HCT116 (cell line): ENCODE data around the gene ARMH1.
A peak's percentile ranks its signal among the peaks of the same experiment; 100 is the strongest.

Experiments used
- EGR1 ChIP-seq: IDR thresholded peaks from 2 replicates; pipeline ENCODE4 v1.6.1; 2012; ENCODE audit warnings: low read depth
- EZH2 ChIP-seq: fragments of 200-600 bp; sonication (generic); IDR thresholded peaks from 2 replicates; pipeline ENCODE4 v1.6.1; 2017; ENCODE audit warnings: antibody characterized with exemption, mixed run types
- FOSL1 ChIP-seq: IDR thresholded peaks from 2 replicates; pipeline ENCODE4 v1.6.1; 2012; ENCODE audit warnings: low read depth
- POLR2A ChIP-seq: IDR thresholded peaks from 2 replicates; pipeline ENCODE4 v1.7.0; 2011; ENCODE audit warnings: borderline replicate concordance; ENCODE audit not compliant: insufficient read depth, insufficient read length; ENCODE audit errors: extremely low read depth
- RAD21 ChIP-seq: IDR thresholded peaks from 2 replicates; pipeline ENCODE4 v1.6.1; 2012; ENCODE audit warnings: low read depth, mild to moderate bottlenecking
- SIN3A ChIP-seq: IDR thresholded peaks from 2 replicates; pipeline ENCODE4 v1.6.1; 2012; ENCODE audit warnings: low read depth
- YY1 ChIP-seq: IDR thresholded peaks from 2 replicates; pipeline ENCODE4 v1.6.1; 2011; ENCODE audit warnings: low read length, low read depth, moderate library complexity, mild to moderate bottlenecking; ENCODE audit not compliant: insufficient replicate concordance; ENCODE audit errors: extremely low read depth
- TF ChIP-seq, protein P1 (sequence below): IDR thresholded peaks from 2 replicates; pipeline ENCODE4 v1.6.1; 2012
- TF ChIP-seq, protein P2 (sequence below), 3 experiments: fragments of 200-600 bp in 1 of 3; sonication (generic) in 1 of 3; IDR thresholded peaks in 2 of 3; conservative IDR thresholded peaks in 1 of 3; 2 replicates each; pipeline ENCODE4 v1.5.1; 2012 to 2017; ENCODE audit warnings: low read depth in 2 of 3, low read length in 2 of 3, antibody characterized with exemption in 1 of 3, borderline replicate concordance in 1 of 3, control low read depth in 1 of 3, mild to moderate bottlenecking in 1 of 3, mixed read lengths in 1 of 3, mixed run types in 1 of 3, moderate library complexity in 1 of 3; ENCODE audit not compliant: insufficient read depth in 1 of 3
- TF ChIP-seq, protein P3 (sequence below): IDR thresholded peaks from 2 replicates; pipeline ENCODE4 v1.6.1; 2012; ENCODE audit warnings: low read depth

DNA sequence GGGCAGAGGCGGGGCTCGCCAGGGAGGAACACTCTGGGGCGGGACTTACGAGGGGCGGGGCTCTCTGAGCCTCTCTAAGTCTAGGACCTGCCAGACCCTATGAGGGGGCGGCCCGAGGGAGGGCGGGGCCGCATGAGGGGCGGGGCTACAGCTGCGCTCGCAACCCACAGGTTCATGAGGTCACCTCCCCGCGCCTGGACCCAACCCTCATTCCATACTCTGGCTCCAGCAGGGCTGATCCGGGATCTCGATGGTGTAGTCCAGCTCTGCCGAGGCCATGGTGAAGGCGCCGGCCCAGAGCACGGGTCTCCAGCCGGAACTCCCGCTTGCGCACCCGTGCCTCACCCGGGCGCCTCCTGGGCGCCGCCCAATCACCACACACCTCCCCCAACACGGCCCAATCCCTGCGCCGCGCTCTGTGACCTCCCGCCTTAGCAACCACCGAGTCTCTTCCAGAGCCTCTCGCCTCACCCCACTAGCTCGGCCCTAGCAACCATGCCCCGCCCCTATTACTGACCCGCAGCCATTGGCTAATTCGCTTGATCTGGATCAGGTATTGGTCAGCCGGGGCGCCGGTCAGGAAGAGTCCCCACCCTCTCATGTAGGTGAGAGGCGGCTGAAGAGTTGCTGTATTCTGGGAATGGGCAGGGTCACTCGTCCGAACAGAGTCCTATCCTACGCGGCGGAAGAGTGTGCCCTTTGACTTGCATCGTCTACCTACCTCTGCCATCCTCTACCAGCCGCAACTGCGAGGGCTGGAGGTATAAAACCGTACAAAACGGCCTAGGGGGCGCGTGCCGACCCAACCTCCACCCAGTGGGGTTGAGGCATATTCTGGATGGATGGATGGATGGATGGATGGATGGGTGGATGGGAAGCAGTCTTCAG lies at the start of gene ARMH1, which contains the start of gene TMEM53:
- no peak for TF ChIP-seq YY1
- TF ChIP-seq, protein P1, sequence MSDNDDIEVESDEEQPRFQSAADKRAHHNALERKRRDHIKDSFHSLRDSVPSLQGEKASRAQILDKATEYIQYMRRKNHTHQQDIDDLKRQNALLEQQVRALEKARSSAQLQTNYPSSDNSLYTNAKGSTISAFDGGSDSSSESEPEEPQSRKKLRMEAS = no peak
- no peak for TF ChIP-seq RAD21
- no peak for TF ChIP-seq FOSL1
- TF ChIP-seq, protein P2, sequence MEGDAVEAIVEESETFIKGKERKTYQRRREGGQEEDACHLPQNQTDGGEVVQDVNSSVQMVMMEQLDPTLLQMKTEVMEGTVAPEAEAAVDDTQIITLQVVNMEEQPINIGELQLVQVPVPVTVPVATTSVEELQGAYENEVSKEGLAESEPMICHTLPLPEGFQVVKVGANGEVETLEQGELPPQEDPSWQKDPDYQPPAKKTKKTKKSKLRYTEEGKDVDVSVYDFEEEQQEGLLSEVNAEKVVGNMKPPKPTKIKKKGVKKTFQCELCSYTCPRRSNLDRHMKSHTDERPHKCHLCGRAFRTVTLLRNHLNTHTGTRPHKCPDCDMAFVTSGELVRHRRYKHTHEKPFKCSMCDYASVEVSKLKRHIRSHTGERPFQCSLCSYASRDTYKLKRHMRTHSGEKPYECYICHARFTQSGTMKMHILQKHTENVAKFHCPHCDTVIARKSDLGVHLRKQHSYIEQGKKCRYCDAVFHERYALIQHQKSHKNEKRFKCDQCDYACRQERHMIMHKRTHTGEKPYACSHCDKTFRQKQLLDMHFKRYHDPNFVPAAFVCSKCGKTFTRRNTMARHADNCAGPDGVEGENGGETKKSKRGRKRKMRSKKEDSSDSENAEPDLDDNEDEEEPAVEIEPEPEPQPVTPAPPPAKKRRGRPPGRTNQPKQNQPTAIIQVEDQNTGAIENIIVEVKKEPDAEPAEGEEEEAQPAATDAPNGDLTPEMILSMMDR (IDR thresholded peaks at IDR 0.05 in 2 of 3, conservative IDR thresholded peaks at IDR 0.05 in 1 of 3; ENCODE audit: borderline replicate concordance in 1 of 3, insufficient read depth in 1 of 3, low read depth in 2 of 3, low read length in 2 of 3) = no peak; a peak in 1 of 6 replicates
- TF ChIP-seq, protein P3, sequence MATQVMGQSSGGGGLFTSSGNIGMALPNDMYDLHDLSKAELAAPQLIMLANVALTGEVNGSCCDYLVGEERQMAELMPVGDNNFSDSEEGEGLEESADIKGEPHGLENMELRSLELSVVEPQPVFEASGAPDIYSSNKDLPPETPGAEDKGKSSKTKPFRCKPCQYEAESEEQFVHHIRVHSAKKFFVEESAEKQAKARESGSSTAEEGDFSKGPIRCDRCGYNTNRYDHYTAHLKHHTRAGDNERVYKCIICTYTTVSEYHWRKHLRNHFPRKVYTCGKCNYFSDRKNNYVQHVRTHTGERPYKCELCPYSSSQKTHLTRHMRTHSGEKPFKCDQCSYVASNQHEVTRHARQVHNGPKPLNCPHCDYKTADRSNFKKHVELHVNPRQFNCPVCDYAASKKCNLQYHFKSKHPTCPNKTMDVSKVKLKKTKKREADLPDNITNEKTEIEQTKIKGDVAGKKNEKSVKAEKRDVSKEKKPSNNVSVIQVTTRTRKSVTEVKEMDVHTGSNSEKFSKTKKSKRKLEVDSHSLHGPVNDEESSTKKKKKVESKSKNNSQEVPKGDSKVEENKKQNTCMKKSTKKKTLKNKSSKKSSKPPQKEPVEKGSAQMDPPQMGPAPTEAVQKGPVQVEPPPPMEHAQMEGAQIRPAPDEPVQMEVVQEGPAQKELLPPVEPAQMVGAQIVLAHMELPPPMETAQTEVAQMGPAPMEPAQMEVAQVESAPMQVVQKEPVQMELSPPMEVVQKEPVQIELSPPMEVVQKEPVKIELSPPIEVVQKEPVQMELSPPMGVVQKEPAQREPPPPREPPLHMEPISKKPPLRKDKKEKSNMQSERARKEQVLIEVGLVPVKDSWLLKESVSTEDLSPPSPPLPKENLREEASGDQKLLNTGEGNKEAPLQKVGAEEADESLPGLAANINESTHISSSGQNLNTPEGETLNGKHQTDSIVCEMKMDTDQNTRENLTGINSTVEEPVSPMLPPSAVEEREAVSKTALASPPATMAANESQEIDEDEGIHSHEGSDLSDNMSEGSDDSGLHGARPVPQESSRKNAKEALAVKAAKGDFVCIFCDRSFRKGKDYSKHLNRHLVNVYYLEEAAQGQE = no peak
- TF ChIP-seq POLR2A = peak; percentile 26
- no peak for TF ChIP-seq SIN3A
- peak; percentile 60 for TF ChIP-seq EGR1
- no peak for TF ChIP-seq EZH2
